SK-N-SH treated with all-trans-retinoic acid at 6 μM for 48 hours (cell line): ENCODE results near the gene GOLGA5.

Experiments used
- ISL1 ChIP-seq: fragments of 250-450 bp; sonication (Bioruptor Pico); IDR thresholded peaks from 2 replicates; pipeline ENCODE4 v2.1.2; 2022; ENCODE audit warnings: mild to moderate bottlenecking, moderate library complexity
- ZNF565 ChIP-seq: fragments of 450-650 bp; formaldehyde crosslinking; conservative IDR thresholded peaks from 2 replicates; pipeline ENCODE4 v1.5.0; 2020; ENCODE audit warnings: low read depth, mild to moderate bottlenecking, moderate library complexity
- ZNF70 ChIP-seq: fragments of 450-650 bp; formaldehyde crosslinking; IDR thresholded peaks from 2 replicates; pipeline ENCODE4 v1.5.0; 2020; ENCODE audit warnings: mild to moderate bottlenecking, moderate library complexity
- ZNF8 ChIP-seq: fragments of 450-650 bp; formaldehyde crosslinking; IDR thresholded peaks from 2 replicates; pipeline ENCODE4 v1.5.0; 2020; ENCODE audit warnings: mild to moderate bottlenecking, moderate library complexity
- TF ChIP-seq, protein P1 (sequence below): fragments of 250-450 bp; sonication (Bioruptor Pico); IDR thresholded peaks from 2 replicates; pipeline ENCODE4 v1.8.0; 2020; ENCODE audit warnings: mild to moderate bottlenecking, moderate library complexity, borderline replicate concordance

- TF ChIP-seq ZNF565 (CRISPR knock-in tag) (no peak), ZNF8 (CRISPR knock-in tag) (no peak), ISL1 (CRISPR knock-in tag) (no peak), ZNF70 (CRISPR knock-in tag) (no peak)
- TF ChIP-seq, protein P1, sequence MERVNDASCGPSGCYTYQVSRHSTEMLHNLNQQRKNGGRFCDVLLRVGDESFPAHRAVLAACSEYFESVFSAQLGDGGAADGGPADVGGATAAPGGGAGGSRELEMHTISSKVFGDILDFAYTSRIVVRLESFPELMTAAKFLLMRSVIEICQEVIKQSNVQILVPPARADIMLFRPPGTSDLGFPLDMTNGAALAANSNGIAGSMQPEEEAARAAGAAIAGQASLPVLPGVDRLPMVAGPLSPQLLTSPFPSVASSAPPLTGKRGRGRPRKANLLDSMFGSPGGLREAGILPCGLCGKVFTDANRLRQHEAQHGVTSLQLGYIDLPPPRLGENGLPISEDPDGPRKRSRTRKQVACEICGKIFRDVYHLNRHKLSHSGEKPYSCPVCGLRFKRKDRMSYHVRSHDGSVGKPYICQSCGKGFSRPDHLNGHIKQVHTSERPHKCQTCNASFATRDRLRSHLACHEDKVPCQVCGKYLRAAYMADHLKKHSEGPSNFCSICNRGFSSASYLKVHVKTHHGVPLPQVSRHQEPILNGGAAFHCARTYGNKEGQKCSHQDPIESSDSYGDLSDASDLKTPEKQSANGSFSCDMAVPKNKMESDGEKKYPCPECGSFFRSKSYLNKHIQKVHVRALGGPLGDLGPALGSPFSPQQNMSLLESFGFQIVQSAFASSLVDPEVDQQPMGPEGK (CRISPR knock-in tag): no peak
These were observed 47.8 kb downstream of the GOLGA5 start for GRCh38 chr14:92841930-92842329.
